Measurements from ENCODE around the gene RADIL. TPM values are rescaled to one million over a fixed set of nuclear protein-coding genes. Genes with fewer than 3 reads are reported as not detected.

Gene RADIL
- total RNA-seq, 2 donors from 2014 or later: 7.7 to 16.0 TPM

GRCh38 chr7:4771737-4772136, 111.8 kb downstream of the RADIL start:
- TF ChIP-seq, protein P1, sequence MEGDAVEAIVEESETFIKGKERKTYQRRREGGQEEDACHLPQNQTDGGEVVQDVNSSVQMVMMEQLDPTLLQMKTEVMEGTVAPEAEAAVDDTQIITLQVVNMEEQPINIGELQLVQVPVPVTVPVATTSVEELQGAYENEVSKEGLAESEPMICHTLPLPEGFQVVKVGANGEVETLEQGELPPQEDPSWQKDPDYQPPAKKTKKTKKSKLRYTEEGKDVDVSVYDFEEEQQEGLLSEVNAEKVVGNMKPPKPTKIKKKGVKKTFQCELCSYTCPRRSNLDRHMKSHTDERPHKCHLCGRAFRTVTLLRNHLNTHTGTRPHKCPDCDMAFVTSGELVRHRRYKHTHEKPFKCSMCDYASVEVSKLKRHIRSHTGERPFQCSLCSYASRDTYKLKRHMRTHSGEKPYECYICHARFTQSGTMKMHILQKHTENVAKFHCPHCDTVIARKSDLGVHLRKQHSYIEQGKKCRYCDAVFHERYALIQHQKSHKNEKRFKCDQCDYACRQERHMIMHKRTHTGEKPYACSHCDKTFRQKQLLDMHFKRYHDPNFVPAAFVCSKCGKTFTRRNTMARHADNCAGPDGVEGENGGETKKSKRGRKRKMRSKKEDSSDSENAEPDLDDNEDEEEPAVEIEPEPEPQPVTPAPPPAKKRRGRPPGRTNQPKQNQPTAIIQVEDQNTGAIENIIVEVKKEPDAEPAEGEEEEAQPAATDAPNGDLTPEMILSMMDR (IDR thresholded peaks at IDR 0.05): no peak
- peaks cover 0 to 40% of the 10 kb centered on the region in 2 donors for H3K4me1 ChIP-seq
- no peak overlapping the region for H3K27ac ChIP-seq
- H3K4me3 ChIP-seq: no peak overlapping the region
- no peaks in the 10 kb centered on the region for H3K27me3 ChIP-seq
- no peaks in the 10 kb centered on the region for H3K9me3 ChIP-seq
- peaks cover 10% of the 10 kb centered on the region for H3K36me3 ChIP-seq
- DNase-seq (ENCODE audit: low spot score): no peak

GRCh38 chr7:4770886-4771285, 112.6 kb downstream of the RADIL start:
- Histone ChIP-seq H3K27ac (peak overlapping the region in 1 of 2 donors; percentile 0), H3K4me1 (peaks cover 0 to 31% of the 10 kb centered on the region in 2 donors), H3K36me3 (peaks cover 10% of the 10 kb centered on the region), H3K27me3 (no peaks in the 10 kb centered on the region), H3K4me3 (no peak overlapping the region), H3K9me3 (no peaks in the 10 kb centered on the region)
- DNase-seq (ENCODE audit: low spot score): no peak
- TF ChIP-seq, protein P1 (IDR thresholded peaks at IDR 0.05): no peak

DNA sequence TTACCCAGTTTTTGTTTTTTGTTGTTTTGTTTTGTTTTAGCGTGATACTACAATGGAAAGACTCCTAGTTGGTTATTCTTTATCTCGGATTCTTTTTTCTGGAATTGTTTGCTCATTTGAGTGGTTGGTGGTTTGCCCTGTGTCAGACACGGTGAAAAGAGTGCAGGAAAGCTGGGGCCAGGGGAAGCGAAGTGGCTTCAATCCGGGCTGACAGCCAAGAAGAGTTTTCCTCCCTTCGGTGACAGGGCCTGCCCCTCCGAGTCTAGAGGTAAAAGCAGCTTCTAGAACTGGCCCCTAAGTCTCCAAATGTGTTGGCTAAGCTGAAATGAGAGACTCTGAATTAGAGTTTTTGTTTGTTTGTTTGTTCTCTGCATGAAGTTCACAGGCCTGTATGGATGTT, 113.8 kb downstream of the RADIL start:
- TF ChIP-seq, protein P1 (IDR thresholded peaks at IDR 0.05): no peak
- H3K4me3 ChIP-seq: no peak overlapping the region
- peaks cover 19% of the 10 kb centered on the region for H3K36me3 ChIP-seq
- no peaks in the 10 kb centered on the region for H3K9me3 ChIP-seq
- H3K27ac ChIP-seq: peak overlapping the region; percentile 10 to 51
- no peaks in the 10 kb centered on the region for H3K27me3 ChIP-seq
- no peak for DNase-seq (ENCODE audit: low spot score)
- H3K4me1 ChIP-seq: peaks cover 0 to 31% of the 10 kb centered on the region in 2 donors

DNA sequence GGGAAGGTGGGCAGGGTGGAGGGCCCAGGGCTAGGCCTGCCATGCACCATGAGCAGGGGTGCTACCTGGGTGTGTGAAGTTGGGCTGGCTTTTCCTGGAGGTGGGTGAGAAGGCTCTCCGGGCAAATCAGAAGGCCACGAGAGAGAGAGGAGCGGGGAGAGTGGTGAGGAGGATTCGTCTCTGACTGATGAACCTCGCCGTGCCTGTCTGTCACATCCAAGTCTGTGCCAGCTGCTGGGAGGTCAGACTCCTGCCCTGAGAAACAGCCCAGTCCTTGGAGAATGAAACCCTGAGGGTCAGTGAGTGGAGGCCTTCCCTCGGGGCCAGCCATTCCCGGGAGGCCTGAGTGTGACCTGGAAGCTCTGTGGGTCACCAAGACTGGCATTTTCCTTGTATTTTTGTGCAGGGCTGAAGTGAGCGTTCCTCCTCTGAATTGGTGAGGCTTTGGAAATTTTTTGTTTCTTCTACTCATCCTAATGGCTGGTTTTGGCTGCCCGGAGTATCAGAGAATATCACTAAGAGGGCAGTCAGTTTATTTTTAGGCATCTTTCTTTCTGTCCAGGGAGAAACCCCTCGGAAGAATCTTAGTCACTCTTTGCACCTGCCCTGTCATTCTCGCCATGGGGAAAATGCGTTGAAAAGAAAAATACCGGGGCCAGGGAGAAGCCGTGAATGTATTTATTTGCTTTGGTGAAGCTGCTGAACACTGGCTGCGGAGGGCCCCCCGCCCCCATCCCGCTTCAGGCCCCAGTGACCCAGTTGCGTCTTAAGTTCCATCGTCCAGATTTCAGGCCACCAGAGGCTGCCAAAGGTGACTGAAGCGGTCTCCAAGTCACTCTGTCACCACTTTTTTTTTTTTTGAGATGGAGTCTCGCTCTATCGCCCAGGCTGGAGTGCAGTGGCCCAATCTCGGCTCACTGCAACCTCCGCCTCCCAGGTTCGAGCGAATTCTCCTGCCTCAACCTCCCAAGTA, 114.6 kb downstream of the RADIL start:
- Histone ChIP-seq H3K27ac (no peak overlapping the region), H3K4me3 (no peak overlapping the region), H3K4me1 (peaks cover 0 to 22% of the 10 kb centered on the region in 2 donors), H3K36me3 (peaks cover 27% of the 10 kb centered on the region), H3K9me3 (no peaks in the 10 kb centered on the region), H3K27me3 (no peaks in the 10 kb centered on the region)
- TF ChIP-seq, protein P1 (IDR thresholded peaks at IDR 0.05): no peak
- DNase-seq (ENCODE audit: low spot score): no peak

DNA sequence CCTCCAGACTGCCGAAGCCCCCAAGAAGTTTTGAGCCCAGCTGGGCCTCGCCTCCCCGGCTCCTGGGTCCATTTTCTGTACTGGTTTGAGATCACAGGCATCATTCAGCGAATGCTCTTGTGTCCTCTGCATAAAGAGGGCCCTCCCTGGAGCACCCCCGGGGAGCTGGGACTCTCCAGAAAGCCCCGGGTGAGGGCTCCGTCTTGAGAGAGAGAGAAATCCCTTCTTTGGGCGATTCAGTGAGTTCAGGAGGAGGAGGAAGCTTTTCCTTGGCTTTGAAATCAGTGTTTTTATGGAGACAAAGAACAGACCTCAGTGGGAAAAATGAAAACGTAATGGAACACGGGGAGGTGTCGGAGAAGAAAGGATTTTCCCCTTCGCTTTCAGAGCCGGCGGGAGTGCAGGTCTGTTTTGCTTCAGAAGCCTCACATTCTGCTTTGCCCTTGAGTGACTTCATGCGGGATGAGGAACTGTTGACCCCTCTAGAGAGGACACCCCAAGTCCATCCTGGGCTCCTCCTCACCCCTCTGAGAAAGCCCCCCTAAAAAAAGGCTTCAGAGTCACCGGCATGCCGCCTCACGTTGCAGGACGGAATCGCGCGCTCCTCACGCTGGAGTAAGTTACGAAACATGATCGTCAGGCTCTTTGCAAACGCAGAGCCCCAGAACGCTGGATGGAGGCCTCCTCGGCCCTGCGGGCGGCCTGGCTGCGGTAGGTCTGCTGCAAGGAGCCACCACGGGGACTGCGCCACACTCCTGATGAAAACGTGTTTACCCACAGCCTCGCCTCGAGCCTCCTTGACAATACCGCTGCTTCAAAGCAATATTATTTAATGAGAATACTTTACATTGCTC, 116.6 kb downstream of the RADIL start:
- DNase-seq (ENCODE audit: low spot score): no peak
- Histone ChIP-seq H3K4me3 (no peak overlapping the region), H3K36me3 (peaks cover 46% of the 10 kb centered on the region), H3K4me1 (peaks cover 0 to 19% of the 10 kb centered on the region in 2 donors), H3K27ac (no peak overlapping the region), H3K27me3 (no peaks in the 10 kb centered on the region), H3K9me3 (no peaks in the 10 kb centered on the region)
- TF ChIP-seq, protein P1 (IDR thresholded peaks at IDR 0.05): no peak

Data from right atrium auricular region (tissue), 2 donors.